ENCODE results near the gene SEC14L5.

SEC14L5 gene

DNA sequence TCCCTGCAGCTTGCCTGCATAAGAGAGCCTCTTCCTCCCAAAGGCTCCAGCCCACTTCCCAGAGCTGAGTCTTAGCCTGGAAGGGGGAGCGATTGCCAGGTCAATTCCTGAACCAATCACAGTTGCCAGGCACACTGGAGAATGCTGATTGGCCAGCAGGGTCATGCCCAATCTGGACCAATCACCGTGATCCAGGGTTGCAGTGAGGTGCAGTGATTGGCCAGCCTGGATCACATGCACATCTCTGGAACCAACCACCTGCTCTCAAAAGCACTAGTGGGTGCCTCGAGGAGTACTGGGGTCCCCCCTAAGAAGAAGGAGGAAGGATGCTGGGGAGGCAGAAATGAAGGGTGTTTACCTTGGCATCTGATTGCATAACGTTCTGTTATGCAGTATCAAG, 57.2 kb downstream of the SEC14L5 start:
- ChIA-PET POLR2A (no interaction called here), CTCF (no interaction called here)
- no peak for DNase-seq (ENCODE audit: extremely low spot score)
- TF ChIP-seq ELF4 (IDR thresholded peaks at IDR 0.05) (no peak), ARNT (IDR thresholded peaks at IDR 0.05) (no peak), L3MBTL2 (conservative IDR thresholded peaks at IDR 0.05) (peak; percentile 42; the same call in 1 of the 2 replicates)

DNA sequence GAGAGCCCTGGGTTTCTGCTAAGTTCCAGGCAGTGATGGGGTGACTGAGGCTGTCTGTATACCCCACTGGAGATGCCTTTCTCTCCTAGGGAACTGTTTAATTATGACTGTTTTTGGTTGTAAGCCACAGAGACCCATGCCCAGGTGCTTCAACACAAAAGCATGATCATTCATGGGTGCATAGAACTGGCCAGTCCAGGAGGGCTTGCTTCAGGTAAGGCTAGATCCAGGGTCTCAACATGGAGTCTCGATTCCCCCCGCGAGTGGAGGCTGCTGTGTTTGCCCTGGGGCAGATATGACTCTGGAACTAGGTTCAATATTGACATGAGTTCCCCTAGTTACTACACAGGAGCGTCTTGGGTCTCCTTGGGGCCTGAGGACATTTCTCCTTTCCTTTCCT, 57.8 kb downstream of the SEC14L5 start:
- POLR2A ChIA-PET: no interaction called here

DNA sequence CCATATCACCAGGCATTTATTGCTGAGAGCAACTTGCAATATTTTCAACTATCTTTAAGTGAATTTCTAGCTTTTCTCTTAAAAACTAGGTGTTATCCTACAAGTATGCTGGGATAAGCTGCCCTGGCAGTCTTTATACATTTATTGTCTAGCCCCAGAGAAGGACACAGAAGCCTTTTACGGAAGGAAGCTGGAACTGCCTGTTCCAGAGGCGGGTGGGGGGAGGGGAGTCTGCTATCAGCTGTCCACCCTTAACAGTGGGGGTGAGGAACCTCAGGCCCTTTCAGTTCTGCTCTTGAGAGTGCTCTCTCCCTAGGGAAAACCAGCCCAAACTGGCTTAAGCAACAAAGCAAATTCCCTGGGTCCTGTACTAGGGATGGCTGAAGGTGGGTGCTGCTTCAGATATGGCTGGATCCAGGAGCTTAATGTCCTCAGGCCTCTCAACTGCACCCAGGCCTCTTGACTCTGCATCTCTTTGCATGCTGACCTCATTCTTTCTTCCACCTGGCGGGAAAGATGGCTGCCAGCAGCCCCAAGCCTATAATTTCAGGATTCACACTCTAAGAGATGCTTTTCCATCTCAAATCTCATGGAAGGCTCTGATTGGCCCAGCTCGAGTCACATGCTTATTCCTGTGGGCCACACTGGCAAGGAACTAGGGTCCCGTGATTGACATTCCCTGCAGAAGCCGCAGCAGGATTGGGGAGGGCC, 59.0 kb downstream of the SEC14L5 start:
- TF ChIP-seq HDGF (IDR thresholded peaks at IDR 0.05; ENCODE audit: borderline replicate concordance) (no peak), CTBP1 (IDR thresholded peaks at IDR 0.05; ENCODE audit: borderline replicate concordance) (no peak), NFRKB (IDR thresholded peaks at IDR 0.05) (no peak), L3MBTL2 (conservative IDR thresholded peaks at IDR 0.05) (no peak), FOXK2 (IDR thresholded peaks at IDR 0.05) (no peak), ELF4 (IDR thresholded peaks at IDR 0.05) (no peak), ARNT (IDR thresholded peaks at IDR 0.05) (no peak), FOXM1 (IDR thresholded peaks at IDR 0.05; ENCODE audit: borderline replicate concordance) (no peak), ZNF384 (IDR thresholded peaks at IDR 0.05) (no peak), BHLHE40 (IDR thresholded peaks at IDR 0.05; ENCODE audit: borderline replicate concordance) (no peak), SP1 (IDR thresholded peaks at IDR 0.05) (no peak), SUZ12 (IDR thresholded peaks at IDR 0.05) (no peak), LEF1 (IDR thresholded peaks at IDR 0.05; ENCODE audit: borderline replicate concordance) (no peak), TARDBP (IDR thresholded peaks at IDR 0.05) (no peak), FOXA1 (IDR thresholded peaks at IDR 0.05) (no peak)
- TF ChIP-seq, protein P1, sequence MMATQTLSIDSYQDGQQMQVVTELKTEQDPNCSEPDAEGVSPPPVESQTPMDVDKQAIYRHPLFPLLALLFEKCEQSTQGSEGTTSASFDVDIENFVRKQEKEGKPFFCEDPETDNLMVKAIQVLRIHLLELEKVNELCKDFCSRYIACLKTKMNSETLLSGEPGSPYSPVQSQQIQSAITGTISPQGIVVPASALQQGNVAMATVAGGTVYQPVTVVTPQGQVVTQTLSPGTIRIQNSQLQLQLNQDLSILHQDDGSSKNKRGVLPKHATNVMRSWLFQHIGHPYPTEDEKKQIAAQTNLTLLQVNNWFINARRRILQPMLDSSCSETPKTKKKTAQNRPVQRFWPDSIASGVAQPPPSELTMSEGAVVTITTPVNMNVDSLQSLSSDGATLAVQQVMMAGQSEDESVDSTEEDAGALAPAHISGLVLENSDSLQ (IDR thresholded peaks at IDR 0.05): no peak
- CTCF ChIA-PET: no interaction called here
- POLR2A ChIA-PET: no interaction called here
- no peak for DNase-seq (ENCODE audit: extremely low spot score)

More for the DNA sequence above, 57.8 kb downstream of the SEC14L5 start:
- TF ChIP-seq SUZ12 (IDR thresholded peaks at IDR 0.05) (no peak), ZNF384 (IDR thresholded peaks at IDR 0.05) (no peak), HDGF (IDR thresholded peaks at IDR 0.05; ENCODE audit: borderline replicate concordance) (no peak), NFRKB (IDR thresholded peaks at IDR 0.05) (no peak), FOXM1 (IDR thresholded peaks at IDR 0.05; ENCODE audit: borderline replicate concordance) (no peak), ELF4 (IDR thresholded peaks at IDR 0.05) (no peak), TARDBP (IDR thresholded peaks at IDR 0.05) (no peak), ARNT (IDR thresholded peaks at IDR 0.05) (no peak)
- TF ChIP-seq, protein P1 (IDR thresholded peaks at IDR 0.05): no peak
- CTCF ChIA-PET: no interaction called here
- DNase-seq (ENCODE audit: extremely low spot score): no peak

DNA sequence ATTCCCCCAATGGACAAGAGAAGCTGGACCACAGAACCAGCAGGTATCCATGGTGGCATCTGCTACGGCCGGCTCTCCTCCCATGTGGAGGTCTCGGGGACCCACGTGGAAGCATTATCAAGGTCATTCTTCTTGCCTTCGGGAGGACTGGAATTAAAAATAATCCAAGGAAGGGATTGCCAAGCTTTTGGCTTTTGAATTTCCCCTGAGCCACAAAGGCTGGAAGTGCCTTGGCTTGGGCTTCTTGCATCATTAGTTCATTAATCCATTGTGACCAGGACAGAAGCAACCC, 59.5 kb downstream of the SEC14L5 start:
- no peak for DNase-seq (ENCODE audit: extremely low spot score)
- CTCF ChIA-PET: no interaction called here

DNA sequence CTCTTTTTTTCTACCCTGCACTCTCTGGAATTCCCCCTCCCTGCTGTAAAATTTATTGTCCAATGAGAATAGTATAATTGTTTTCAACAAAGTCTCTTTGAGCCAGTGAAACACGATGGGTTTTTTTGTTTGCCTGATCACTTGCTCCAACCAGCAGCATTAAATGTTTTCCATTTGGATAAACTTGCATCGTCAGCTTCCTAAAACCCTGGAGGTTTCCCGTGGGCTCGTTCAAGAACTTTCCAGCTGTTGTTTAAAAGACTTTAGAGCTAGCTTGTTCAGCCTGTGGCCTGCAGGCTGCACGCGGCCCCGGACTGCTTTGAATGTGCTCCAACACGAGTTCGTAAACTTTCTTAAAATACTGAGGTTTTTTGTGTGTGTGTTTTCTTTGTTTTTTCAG, 60.7 kb downstream of the SEC14L5 start:
- ChIA-PET CTCF (no interaction called here), POLR2A (no interaction called here)
- TF ChIP-seq L3MBTL2 (conservative IDR thresholded peaks at IDR 0.05) (no peak), FOXM1 (IDR thresholded peaks at IDR 0.05; ENCODE audit: borderline replicate concordance) (no peak), CTBP1 (IDR thresholded peaks at IDR 0.05; ENCODE audit: borderline replicate concordance) (no peak), FOXK2 (IDR thresholded peaks at IDR 0.05) (no peak), FOXA1 (IDR thresholded peaks at IDR 0.05) (no peak), BHLHE40 (IDR thresholded peaks at IDR 0.05; ENCODE audit: borderline replicate concordance) (no peak), ARNT (IDR thresholded peaks at IDR 0.05) (no peak), HDGF (IDR thresholded peaks at IDR 0.05; ENCODE audit: borderline replicate concordance) (no peak)
- DNase-seq (ENCODE audit: extremely low spot score): no peak

More for the DNA sequence above, 59.5 kb downstream of the SEC14L5 start:
- POLR2A ChIA-PET: no interaction called here
- no peak for TF ChIP-seq BHLHE40 (IDR thresholded peaks at IDR 0.05; ENCODE audit: borderline replicate concordance)
- no peak for TF ChIP-seq ZNF384 (IDR thresholded peaks at IDR 0.05)

DNA sequence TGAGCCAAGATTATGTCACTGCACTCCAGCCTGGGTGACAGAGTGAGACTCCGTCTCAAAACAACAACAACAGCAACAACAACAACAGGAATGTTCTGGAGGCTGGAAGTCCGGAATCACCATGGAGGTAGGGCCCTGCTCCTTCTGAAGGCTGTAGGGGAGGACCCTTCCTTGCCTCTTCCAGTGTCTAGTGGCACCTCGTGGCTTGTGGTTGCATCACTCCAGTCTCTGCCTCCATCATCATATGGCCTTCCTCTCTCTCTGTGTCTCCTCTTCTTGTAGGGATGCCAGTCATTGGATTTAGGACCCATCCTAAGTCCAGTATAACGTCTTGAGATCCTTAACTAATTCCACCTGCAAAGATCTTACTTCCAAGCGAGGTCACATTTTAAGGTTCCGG, 61.6 kb downstream of the SEC14L5 start:
- ChIA-PET POLR2A (no interaction called here), CTCF (no interaction called here)
- no peak for DNase-seq (ENCODE audit: extremely low spot score)
- no peak for TF ChIP-seq TARDBP (IDR thresholded peaks at IDR 0.05)
- TF ChIP-seq BHLHE40 (IDR thresholded peaks at IDR 0.05; ENCODE audit: borderline replicate concordance): no peak
- no peak for TF ChIP-seq FOXA1 (IDR thresholded peaks at IDR 0.05)
- TF ChIP-seq L3MBTL2 (conservative IDR thresholded peaks at IDR 0.05): no peak
- no peak for TF ChIP-seq SUZ12 (IDR thresholded peaks at IDR 0.05)
- TF ChIP-seq HDGF (IDR thresholded peaks at IDR 0.05; ENCODE audit: borderline replicate concordance): no peak

DNA sequence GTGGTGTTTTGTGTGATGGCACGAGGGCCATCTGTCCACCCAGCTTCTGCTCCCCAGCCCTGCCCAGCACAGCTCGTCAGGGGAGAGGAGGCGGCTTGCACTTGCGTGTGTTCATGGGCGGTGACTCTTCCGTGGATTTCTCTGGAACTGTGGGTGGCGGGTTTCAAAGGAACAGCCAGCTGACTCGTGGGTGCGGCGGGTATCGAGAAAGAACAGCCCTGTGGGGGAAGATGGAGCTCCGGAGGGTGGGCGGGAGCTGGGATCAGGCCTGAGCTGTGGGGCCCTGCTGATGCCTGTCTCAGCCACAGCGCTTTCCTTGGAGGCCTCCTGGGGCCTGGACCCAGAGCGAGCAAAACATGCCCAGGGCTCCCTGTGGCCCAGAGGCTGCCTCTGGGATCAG, 62.4 kb downstream of the SEC14L5 start:
- TF ChIP-seq FOXK2 (IDR thresholded peaks at IDR 0.05) (no peak), ARNT (IDR thresholded peaks at IDR 0.05) (no peak), FOXA1 (IDR thresholded peaks at IDR 0.05) (no peak), SUZ12 (IDR thresholded peaks at IDR 0.05) (no peak), CTBP1 (IDR thresholded peaks at IDR 0.05; ENCODE audit: borderline replicate concordance) (no peak), L3MBTL2 (conservative IDR thresholded peaks at IDR 0.05) (no peak), LEF1 (IDR thresholded peaks at IDR 0.05; ENCODE audit: borderline replicate concordance) (no peak), SP1 (IDR thresholded peaks at IDR 0.05) (no peak), HDGF (IDR thresholded peaks at IDR 0.05; ENCODE audit: borderline replicate concordance) (no peak), ZNF384 (IDR thresholded peaks at IDR 0.05) (no peak), NFRKB (IDR thresholded peaks at IDR 0.05) (no peak), TARDBP (IDR thresholded peaks at IDR 0.05) (no peak), FOXM1 (IDR thresholded peaks at IDR 0.05; ENCODE audit: borderline replicate concordance) (no peak), ELF4 (IDR thresholded peaks at IDR 0.05) (no peak), BHLHE40 (IDR thresholded peaks at IDR 0.05; ENCODE audit: borderline replicate concordance) (no peak)
- TF ChIP-seq, protein P1 (IDR thresholded peaks at IDR 0.05): no peak
- POLR2A ChIA-PET: no interaction called here
- no peak for DNase-seq (ENCODE audit: extremely low spot score)
- CTCF ChIA-PET: interaction anchor here (0.6 kb wide), 1 partner anchor 10 kb away, joined by 3 read pairs; no protein-coding TSS in a partner anchor
